Activated T-cell treated with anti-CD3 and anti-CD28 coated beads, Interleukin-2, amount 50 U/mL, for 24 hours (primary cell): Measurements from ENCODE around the gene PPP1R1C.

ENCODE experiments used
- DNase-seq: peaks from one replicate; pipeline ENCODE4 v3.0.0-alpha.2; 2020
- H3K27ac Mint-ChIP-seq: 2 replicates; pipeline ENCODE4 v1.8.0; 2020; ENCODE audit warnings: mild to moderate bottlenecking, mixed read lengths
- H3K27me3 Mint-ChIP-seq: 2 replicates; pipeline ENCODE4 v1.8.0; 2020; ENCODE audit warnings: mixed read lengths
- H3K36me3 Mint-ChIP-seq: 2 replicates; pipeline ENCODE4 v1.8.0; 2020; ENCODE audit warnings: low read depth, mixed read lengths
- H3K4me1 Mint-ChIP-seq: 2 replicates; pipeline ENCODE4 v1.8.0; 2020; ENCODE audit warnings: low read depth, mixed read lengths
- H3K4me3 Mint-ChIP-seq: 2 replicates; pipeline ENCODE4 v1.8.0; 2020; ENCODE audit warnings: mild to moderate bottlenecking, moderate library complexity, mixed read lengths
- H3K9me3 Mint-ChIP-seq: 2 replicates; pipeline ENCODE4 v1.8.0; 2020; ENCODE audit warnings: mixed read lengths

The PPP1R1C gene

GRCh38 chr2:182077448-182078142 is 91.9 kb downstream of the PPP1R1C start:
- no peak for DNase-seq

GRCh38 chr2:182078988-182079602 is 93.4 kb downstream of the PPP1R1C start:
- H3K9me3 Mint-ChIP-seq = no peaks in the 10 kb centered on the region
- H3K4me1 Mint-ChIP-seq = no peaks in the 10 kb centered on the region
- no peak overlapping the region for H3K4me3 Mint-ChIP-seq
- peaks cover 10% of the 10 kb centered on the region for H3K27me3 Mint-ChIP-seq
- H3K27ac Mint-ChIP-seq = no peak overlapping the region
- no peak for DNase-seq
- H3K36me3 Mint-ChIP-seq = no peaks in the 10 kb centered on the region

More at GRCh38 chr2:182077448-182078142, 91.9 kb downstream of the PPP1R1C start:
- Mint-ChIP-seq H3K27ac (no peak overlapping the region), H3K4me1 (no peaks in the 10 kb centered on the region), H3K4me3 (no peak overlapping the region), H3K9me3 (no peaks in the 10 kb centered on the region), H3K27me3 (peaks cover 14% of the 10 kb centered on the region), H3K36me3 (no peaks in the 10 kb centered on the region)

- H3K9me3 Mint-ChIP-seq = no peaks in the 10 kb centered on the region
- no peaks in the 10 kb centered on the region for H3K36me3 Mint-ChIP-seq
- H3K27ac Mint-ChIP-seq = no peak overlapping the region
- H3K27me3 Mint-ChIP-seq = peaks cover 10% of the 10 kb centered on the region
- H3K4me1 Mint-ChIP-seq = no peaks in the 10 kb centered on the region
- no peak overlapping the region for H3K4me3 Mint-ChIP-seq
- DNase-seq = no peak
Observed at GRCh38 chr2:182080493-182080892, 94.8 kb downstream of the PPP1R1C start.

- no peaks in the 10 kb centered on the region for H3K36me3 Mint-ChIP-seq
- H3K9me3 Mint-ChIP-seq = no peaks in the 10 kb centered on the region
- H3K27me3 Mint-ChIP-seq = peaks cover 10% of the 10 kb centered on the region
- no peaks in the 10 kb centered on the region for H3K4me1 Mint-ChIP-seq
- no peak for DNase-seq
- no peak overlapping the region for H3K27ac Mint-ChIP-seq
- no peak overlapping the region for H3K4me3 Mint-ChIP-seq
Observed at GRCh38 chr2:182081602-182082260, 96.1 kb downstream of the PPP1R1C start.

GRCh38 chr2:182088681-182089320 is 103.1 kb downstream of the PPP1R1C start:
- peaks cover 6% of the 10 kb centered on the region for H3K27me3 Mint-ChIP-seq
- H3K36me3 Mint-ChIP-seq = no peaks in the 10 kb centered on the region
- H3K4me3 Mint-ChIP-seq = no peak overlapping the region
- no peak overlapping the region for H3K27ac Mint-ChIP-seq
- H3K4me1 Mint-ChIP-seq = no peaks in the 10 kb centered on the region
- DNase-seq = no peak
- no peaks in the 10 kb centered on the region for H3K9me3 Mint-ChIP-seq

DNA sequence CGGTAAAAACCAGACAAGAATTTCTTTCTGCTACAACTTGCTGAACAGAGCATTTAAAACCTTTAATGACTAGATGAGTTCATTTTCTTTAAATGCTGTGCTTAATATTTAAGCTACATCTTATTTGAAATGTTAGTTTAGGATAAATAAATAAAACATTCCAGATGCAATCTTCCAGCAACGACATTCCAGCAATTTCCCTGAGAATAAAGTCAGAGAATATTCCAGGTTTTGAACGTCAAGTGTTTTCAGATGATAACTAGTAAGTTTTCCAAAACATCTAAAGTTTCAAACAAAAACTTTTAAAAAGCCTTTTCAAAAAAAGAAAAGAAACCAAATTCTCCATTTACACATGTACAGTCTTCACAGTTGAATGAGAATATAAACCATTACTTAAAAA is 104.8 kb downstream of the PPP1R1C start:
- no peak for DNase-seq
- Mint-ChIP-seq H3K9me3 (no peaks in the 10 kb centered on the region), H3K27ac (no peak overlapping the region), H3K4me3 (no peak overlapping the region), H3K27me3 (no peaks in the 10 kb centered on the region), H3K4me1 (no peaks in the 10 kb centered on the region), H3K36me3 (no peaks in the 10 kb centered on the region)

- Mint-ChIP-seq H3K9me3 (no peaks in the 10 kb centered on the region), H3K27me3 (peaks cover 5% of the 10 kb centered on the region), H3K4me1 (no peaks in the 10 kb centered on the region), H3K36me3 (no peaks in the 10 kb centered on the region), H3K4me3 (no peak overlapping the region), H3K27ac (no peak overlapping the region)
- DNase-seq = no peak
Observed at GRCh38 chr2:182097571-182098164, 112.0 kb downstream of the PPP1R1C start.

- DNase-seq = no peak
- Mint-ChIP-seq H3K27me3 (peaks cover 5% of the 10 kb centered on the region), H3K4me3 (no peak overlapping the region), H3K27ac (no peak overlapping the region), H3K4me1 (no peaks in the 10 kb centered on the region), H3K36me3 (no peaks in the 10 kb centered on the region), H3K9me3 (no peaks in the 10 kb centered on the region)
Observed at GRCh38 chr2:182098648-182099047, 113.0 kb downstream of the PPP1R1C start.

- DNase-seq = no peak
- no peak overlapping the region for H3K4me3 Mint-ChIP-seq
- H3K27me3 Mint-ChIP-seq = peaks cover 4% of the 10 kb centered on the region
- H3K36me3 Mint-ChIP-seq = no peaks in the 10 kb centered on the region
- no peaks in the 10 kb centered on the region for H3K9me3 Mint-ChIP-seq
- H3K4me1 Mint-ChIP-seq = no peaks in the 10 kb centered on the region
- H3K27ac Mint-ChIP-seq = no peak overlapping the region
Observed at GRCh38 chr2:182101263-182101662, 115.6 kb downstream of the PPP1R1C start.

DNA sequence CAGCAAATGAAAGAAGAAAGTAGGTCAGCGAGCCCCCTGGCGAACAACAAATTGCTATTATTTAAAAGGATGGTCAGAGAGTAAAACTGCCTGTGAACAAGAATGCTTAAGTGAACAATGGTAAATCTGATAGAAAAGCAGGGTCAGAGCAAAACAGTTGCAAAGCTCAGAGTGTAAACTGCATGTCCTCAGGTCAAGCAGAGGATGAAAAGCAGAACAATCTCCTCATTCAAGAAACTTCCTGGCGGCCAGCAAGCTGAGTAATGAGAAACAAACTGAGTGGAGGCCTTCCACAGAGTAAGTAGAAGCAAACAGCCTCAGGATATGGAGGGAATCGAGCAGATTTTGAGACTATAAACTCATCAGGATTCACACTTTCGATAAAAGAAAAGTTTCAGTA is 117.9 kb downstream of the PPP1R1C start:
- H3K4me3 Mint-ChIP-seq = no peak overlapping the region
- H3K4me1 Mint-ChIP-seq = no peaks in the 10 kb centered on the region
- no peaks in the 10 kb centered on the region for H3K36me3 Mint-ChIP-seq
- no peaks in the 10 kb centered on the region for H3K9me3 Mint-ChIP-seq
- H3K27me3 Mint-ChIP-seq = no peaks in the 10 kb centered on the region
- H3K27ac Mint-ChIP-seq = no peak overlapping the region
- DNase-seq = no peak

DNA sequence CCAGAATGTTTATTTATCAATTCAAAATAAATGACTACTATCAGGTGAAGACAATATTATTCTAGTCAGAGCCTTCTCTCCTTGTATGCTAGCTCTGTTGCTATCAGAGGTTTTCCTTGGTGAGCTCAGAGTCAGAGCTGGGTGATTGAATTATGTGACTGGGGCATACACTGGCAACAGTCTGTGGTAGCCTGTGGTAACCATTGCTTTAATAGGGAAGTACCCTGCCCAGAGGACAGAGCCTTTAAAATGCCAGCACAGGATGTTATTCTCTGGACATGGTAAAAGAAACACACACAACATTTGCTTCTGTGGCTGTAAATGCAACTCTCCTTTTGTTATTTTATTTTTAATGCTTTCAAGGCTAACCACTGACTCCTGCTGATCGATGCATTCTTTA is 124.7 kb downstream of the PPP1R1C start:
- Mint-ChIP-seq H3K27ac (no peak overlapping the region), H3K4me1 (peaks cover under 1% of the 10 kb centered on the region), H3K9me3 (no peaks in the 10 kb centered on the region), H3K4me3 (no peak overlapping the region), H3K36me3 (no peaks in the 10 kb centered on the region), H3K27me3 (peaks cover 3% of the 10 kb centered on the region)
- no peak for DNase-seq

DNA sequence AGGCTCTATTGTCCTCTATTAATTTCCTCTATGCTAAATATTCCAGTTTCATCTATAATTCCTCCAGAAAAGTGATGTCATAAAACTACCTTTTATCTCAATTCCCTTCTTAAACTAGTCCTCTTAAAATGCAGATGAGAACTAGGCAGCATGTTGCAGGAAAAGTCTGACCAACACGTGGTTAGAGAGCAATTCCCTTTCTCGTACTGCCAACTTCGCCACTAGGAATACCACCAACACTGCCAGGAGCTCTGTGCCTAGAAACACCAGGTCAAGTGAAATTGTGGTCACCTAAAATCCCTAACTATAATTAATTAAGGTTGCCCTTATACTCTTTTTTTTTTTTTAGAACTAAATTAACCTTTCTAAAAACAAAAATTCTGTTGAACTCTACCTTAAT is 127.7 kb downstream of the PPP1R1C start:
- Mint-ChIP-seq H3K4me1 (peaks cover 2% of the 10 kb centered on the region), H3K9me3 (no peaks in the 10 kb centered on the region), H3K27ac (no peak overlapping the region), H3K27me3 (peaks cover 3% of the 10 kb centered on the region), H3K4me3 (no peak overlapping the region), H3K36me3 (no peaks in the 10 kb centered on the region)
- DNase-seq = no peak

GRCh38 chr2:182115258-182115657 is 129.6 kb downstream of the PPP1R1C start:
- DNase-seq = no peak
- no peaks in the 10 kb centered on the region for H3K9me3 Mint-ChIP-seq
- H3K27me3 Mint-ChIP-seq = peaks cover 3% of the 10 kb centered on the region
- peaks cover 2% of the 10 kb centered on the region for H3K4me1 Mint-ChIP-seq
- no peak overlapping the region for H3K4me3 Mint-ChIP-seq
- no peaks in the 10 kb centered on the region for H3K36me3 Mint-ChIP-seq
- H3K27ac Mint-ChIP-seq = no peak overlapping the region

GRCh38 chr2:182116774-182117173 is 131.1 kb downstream of the PPP1R1C start:
- no peak for DNase-seq
- no peaks in the 10 kb centered on the region for H3K36me3 Mint-ChIP-seq
- peaks cover 3% of the 10 kb centered on the region for H3K27me3 Mint-ChIP-seq
- H3K9me3 Mint-ChIP-seq = no peaks in the 10 kb centered on the region
- H3K4me1 Mint-ChIP-seq = peaks cover 2% of the 10 kb centered on the region
- no peak overlapping the region for H3K4me3 Mint-ChIP-seq
- no peak overlapping the region for H3K27ac Mint-ChIP-seq
